ENCODE results near the gene LRWD1.
A peak's percentile ranks its signal among the peaks of the same experiment; 100 is the strongest.
"Not testable (repeated sequence)": the region's sequence is repeated elsewhere in the genome, so short reads cannot be mapped to it uniquely, and the experiment has no call there.

LRWD1 gene

DNA sequence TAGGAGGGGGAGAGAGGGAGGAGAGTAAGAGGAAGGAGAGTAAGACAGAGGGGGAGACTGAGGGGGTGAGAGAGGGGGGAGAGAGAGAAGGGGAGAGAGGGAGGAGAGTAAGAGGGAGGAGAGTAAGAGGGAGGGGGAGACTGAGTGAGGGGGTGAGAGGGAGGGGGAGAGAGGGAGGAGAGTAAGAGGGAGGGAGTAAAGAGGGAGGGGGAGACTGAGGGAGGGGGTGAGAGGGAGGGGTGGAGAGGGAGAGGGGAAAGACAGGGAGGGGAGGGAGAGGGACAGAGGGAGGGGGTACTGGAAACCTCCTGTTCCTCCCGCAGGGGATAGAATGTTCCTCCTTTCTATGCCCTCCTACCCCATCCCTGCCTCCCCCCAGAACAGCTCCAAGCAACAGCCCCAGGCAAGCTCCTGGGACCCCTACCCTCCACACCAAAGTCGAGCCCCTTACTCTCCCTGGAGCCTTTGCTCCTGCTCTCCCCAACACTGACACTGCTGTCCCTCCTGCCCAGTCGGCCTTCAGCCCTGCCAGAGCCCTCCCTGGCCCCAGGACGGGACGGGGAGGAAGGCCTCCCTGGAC is 47.9 kb downstream of the LRWD1 start:
- H3K4me3 ChIP-seq (ENCODE audit: low read depth, low read length): peak overlapping the region; percentile 5

DNA sequence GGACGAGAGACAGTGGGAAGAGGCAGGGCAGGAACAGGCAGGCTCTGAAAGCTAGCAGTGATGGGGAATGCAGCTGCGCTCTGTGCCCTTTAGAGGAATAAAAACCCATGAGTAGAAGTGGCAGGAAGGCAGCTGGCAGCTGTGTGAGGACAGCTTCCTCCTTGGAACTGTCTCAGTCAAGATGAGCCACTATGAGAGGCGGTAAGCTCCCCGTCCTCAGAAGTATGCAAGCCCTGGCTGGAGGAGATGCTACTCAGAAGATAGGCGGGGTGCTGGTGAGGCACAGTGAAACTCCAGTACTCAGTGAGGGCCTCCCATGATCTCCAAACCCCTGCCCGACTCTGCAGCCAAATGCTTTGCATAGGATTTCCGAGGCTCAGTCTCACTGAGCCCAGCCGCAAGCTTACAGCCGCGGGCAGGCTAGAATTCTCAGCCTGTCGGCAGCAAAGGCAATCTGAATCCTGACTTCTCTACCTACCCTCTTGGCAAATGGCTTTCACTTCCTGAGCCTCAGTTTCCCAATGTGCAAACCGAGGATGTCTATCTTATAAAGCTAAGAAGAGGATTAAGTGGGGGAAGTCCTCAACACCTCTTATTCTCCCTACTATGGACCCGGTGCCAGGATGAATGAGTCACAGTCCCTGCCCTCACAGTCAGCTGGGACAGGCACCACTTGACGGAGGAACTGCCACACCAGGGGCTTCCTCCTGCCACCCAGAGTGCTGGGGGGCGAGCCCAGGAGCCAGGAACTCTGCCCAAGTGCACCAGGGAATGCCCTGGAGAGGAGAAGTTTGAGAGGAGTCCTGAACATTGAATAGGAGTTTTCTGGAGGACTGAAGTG is 50.3 kb downstream of the LRWD1 start:
- not testable (repeated sequence) for H3K4me3 ChIP-seq (ENCODE audit: low read depth, low read length)

GRCh38 chr7:102515889-102516288 is 51.1 kb downstream of the LRWD1 start:
- not testable (repeated sequence) for H3K4me3 ChIP-seq (ENCODE audit: low read depth, low read length)

- H3K4me3 ChIP-seq (ENCODE audit: low read depth, low read length): not testable (repeated sequence)
Observed at GRCh38 chr7:102516951-102517350, 52.2 kb downstream of the LRWD1 start.

DNA sequence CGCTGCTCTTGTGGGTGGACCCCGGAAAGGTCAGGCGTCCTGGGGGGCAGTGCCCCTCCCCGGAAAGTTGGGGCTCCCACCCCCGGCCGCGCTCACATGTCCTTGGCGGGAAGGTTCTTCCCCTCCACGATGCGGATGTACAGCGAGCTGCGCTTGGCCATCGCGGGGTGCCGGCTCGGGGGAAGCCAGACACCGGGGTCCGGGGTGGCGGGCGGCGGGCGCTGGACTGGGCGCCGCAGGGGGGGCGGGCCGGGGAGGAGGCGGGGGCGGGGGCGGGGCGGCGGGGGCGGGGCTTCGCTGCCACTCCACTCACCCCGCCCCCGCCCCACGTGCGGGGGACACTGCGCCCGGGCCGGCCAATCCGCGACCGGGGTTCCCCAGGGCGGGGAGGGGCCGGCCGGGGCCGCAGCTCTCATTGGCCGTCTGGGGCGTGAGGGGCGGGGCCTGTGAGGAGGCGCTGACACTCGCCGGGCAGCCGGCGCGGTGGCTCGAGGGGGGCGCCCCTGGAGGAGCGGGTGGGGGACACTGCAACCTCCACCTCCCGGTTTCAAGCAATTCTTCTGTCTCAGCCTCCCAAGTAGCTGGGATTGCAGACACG is 52.9 kb downstream of the LRWD1 start, which contains the start of gene RASA4B:
Gene RASA4B (minus strand): TSS at position 228 of the 598 bp plus-strand sequence. CDS start 67 bp downstream, at position 161.
- not testable (repeated sequence) for H3K4me3 ChIP-seq (ENCODE audit: low read depth, low read length)

GRCh38 chr7:102520797-102521196 is 56.0 kb downstream of the LRWD1 start:
- H3K4me3 ChIP-seq (ENCODE audit: low read depth, low read length): not testable (repeated sequence)

All from GM12875 (cell line).